Osteocyte (in vitro differentiated cells): ENCODE results near the gene GYG2. TPM values are rescaled to one million over a fixed set of nuclear protein-coding genes. Genes with fewer than 3 reads are reported as not detected.

Source experiments
- DNase-seq: peaks from one replicate; pipeline ENCODE4 v3.0.0; 2021; ENCODE audit warnings: mixed read lengths; ENCODE audit not compliant: unreplicated experiment; ENCODE audit errors: extremely low spot score
- H3K27ac Mint-ChIP-seq: one replicate; pipeline ENCODE4 v1.8.0; 2021; ENCODE audit warnings: mild to moderate bottlenecking, mixed read lengths; ENCODE audit not compliant: unreplicated experiment
- H3K27me3 Mint-ChIP-seq: one replicate; pipeline ENCODE4 v1.8.0; 2021; ENCODE audit warnings: mixed read lengths; ENCODE audit not compliant: unreplicated experiment
- H3K36me3 Mint-ChIP-seq: one replicate; pipeline ENCODE4 v1.8.0; 2021; ENCODE audit warnings: mixed read lengths; ENCODE audit not compliant: unreplicated experiment
- H3K4me1 Mint-ChIP-seq: one replicate; pipeline ENCODE4 v1.8.0; 2021; ENCODE audit warnings: mixed read lengths; ENCODE audit not compliant: unreplicated experiment
- H3K4me3 Mint-ChIP-seq: one replicate; pipeline ENCODE4 v1.8.0; 2021; ENCODE audit warnings: mild to moderate bottlenecking, moderate library complexity, mixed read lengths; ENCODE audit not compliant: unreplicated experiment
- H3K9me3 Mint-ChIP-seq: one replicate; pipeline ENCODE4 v1.8.0; 2021; ENCODE audit warnings: mixed read lengths; ENCODE audit not compliant: unreplicated experiment
- total RNA-seq: library from RNA; stranded (reverse); gene quantifications from 2 replicates; pipeline ENCODE4 v1.2.1, GENCODE V29; 2021
- TF ChIP-seq, protein P1 (sequence below): fragments of 200-600 bp; sonication (generic); IDR thresholded peaks from 2 replicates; pipeline ENCODE4 v1.5.0; 2021; ENCODE audit warnings: antibody characterized with exemption, mild to moderate bottlenecking, moderate library complexity

GYG2 gene
- total RNA-seq, 1 donor from 2014 or later: 11.8 TPM

DNA sequence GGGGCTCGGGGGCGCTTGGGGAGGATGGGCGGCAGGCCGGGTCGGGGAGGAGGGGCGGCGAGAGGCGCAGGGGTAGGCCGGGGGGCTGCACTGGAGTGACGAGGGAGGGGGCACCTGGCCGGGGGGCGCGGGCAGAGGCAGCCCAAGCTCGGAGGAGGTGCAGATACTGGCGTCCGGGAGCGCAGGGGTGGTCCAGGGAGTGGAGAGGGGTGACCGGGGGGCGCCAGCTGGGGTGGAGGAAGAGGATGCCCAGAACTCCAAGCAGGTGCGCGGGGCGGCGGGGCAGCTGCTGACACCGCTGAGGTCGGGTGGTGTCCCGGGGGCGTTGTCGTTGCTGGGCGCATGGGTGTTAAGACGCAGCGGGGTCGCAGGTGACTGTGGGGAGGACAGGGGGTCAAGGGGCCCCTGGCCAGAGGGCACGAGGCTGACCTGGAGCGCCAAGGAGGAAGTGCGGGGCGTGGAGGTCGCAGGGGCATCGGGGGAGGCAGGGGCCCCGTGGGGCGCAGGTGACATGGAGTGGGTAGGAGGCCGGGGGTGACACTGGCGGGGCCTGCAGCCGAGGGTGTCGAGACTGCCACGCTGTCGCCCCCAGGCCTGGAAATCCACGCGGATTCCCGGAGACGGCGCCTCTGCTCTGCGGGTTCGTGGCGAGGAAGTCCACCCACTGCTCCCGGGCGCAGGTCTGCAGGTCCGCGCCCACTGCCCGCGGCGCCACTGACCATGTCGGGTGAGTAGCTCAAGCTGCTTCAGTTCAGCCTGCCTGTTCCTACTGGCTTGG, 928 bp downstream of the GYG2 start:
- H3K4me1 Mint-ChIP-seq: peaks cover 2% of the 10 kb centered on the region
- no peak for DNase-seq
- H3K27me3 Mint-ChIP-seq: no peaks in the 10 kb centered on the region
- H3K9me3 Mint-ChIP-seq: no peaks in the 10 kb centered on the region
- TF ChIP-seq, protein P1, sequence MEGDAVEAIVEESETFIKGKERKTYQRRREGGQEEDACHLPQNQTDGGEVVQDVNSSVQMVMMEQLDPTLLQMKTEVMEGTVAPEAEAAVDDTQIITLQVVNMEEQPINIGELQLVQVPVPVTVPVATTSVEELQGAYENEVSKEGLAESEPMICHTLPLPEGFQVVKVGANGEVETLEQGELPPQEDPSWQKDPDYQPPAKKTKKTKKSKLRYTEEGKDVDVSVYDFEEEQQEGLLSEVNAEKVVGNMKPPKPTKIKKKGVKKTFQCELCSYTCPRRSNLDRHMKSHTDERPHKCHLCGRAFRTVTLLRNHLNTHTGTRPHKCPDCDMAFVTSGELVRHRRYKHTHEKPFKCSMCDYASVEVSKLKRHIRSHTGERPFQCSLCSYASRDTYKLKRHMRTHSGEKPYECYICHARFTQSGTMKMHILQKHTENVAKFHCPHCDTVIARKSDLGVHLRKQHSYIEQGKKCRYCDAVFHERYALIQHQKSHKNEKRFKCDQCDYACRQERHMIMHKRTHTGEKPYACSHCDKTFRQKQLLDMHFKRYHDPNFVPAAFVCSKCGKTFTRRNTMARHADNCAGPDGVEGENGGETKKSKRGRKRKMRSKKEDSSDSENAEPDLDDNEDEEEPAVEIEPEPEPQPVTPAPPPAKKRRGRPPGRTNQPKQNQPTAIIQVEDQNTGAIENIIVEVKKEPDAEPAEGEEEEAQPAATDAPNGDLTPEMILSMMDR: no peak
- H3K4me3 Mint-ChIP-seq: peak overlapping the region; percentile 36
- peaks cover 5% of the 10 kb centered on the region for H3K36me3 Mint-ChIP-seq
- H3K27ac Mint-ChIP-seq: no peak overlapping the region

DNA sequence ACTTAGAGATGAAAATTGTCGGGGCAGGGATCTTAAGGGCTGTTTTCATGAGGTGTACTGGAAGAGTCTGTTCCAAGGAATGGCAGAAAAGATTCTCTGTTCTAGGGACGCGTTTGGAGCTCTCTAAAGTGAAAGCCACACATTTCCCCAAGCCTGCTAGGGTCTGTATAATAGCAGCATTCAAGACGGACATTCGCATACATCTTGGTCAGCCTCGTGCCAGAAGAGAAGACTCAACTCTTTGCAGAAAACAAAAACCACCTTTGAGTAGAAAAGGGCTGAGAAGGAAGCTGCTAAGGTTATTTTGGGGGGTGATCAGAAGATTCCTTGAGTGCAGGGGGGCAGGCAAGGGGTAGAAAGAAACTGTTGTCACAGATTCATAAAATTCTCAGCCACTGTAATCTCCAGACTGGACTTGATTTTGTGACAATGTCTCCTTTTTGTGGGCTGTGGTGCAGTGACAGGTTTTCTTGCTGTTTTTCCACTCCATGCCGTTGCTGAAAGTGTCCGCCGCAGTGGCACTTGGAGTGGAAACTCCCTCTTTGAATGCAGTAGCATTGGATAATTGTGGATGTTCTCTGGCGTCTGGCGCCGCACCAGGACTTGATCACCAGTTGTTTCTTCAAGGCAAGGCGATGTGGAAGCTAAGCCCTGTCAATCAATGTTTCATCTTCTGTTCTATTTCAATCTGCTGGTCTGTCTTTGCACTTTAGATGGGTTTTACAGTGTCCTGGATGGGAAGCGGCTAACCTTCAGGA, 2.9 kb downstream of the GYG2 start:
- no peak overlapping the region for H3K4me3 Mint-ChIP-seq

DNA sequence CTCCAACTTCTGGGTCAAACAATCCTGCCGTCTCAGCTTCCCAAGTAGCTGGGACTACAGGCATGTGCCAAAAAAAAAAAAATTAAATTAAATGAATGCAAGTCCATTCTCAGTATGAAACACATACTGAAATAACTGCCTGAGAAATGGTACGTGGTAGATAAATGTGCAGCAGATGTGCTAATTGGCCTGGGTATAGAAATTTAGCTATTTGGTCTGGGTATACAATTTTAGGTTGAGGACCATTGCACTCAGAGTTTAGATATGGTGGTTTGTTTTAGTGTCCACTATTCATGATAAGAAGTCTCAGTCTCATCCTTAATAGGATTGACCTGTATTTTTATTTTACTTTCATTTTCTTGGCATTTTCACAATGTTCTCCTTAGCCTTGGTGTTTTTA, 9.2 kb downstream of the GYG2 start:
- no peak overlapping the region for H3K27ac Mint-ChIP-seq
- peaks cover 17% of the 10 kb centered on the region for H3K36me3 Mint-ChIP-seq
- H3K4me1 Mint-ChIP-seq: peaks cover 6% of the 10 kb centered on the region
- no peaks in the 10 kb centered on the region for H3K27me3 Mint-ChIP-seq
- H3K9me3 Mint-ChIP-seq: peaks cover 23% of the 10 kb centered on the region
- H3K4me3 Mint-ChIP-seq: no peak overlapping the region
- no peak for DNase-seq
- TF ChIP-seq, protein P1: no peak

More for the DNA sequence above, 2.9 kb downstream of the GYG2 start:
- TF ChIP-seq, protein P1: no peak
- peaks cover 10% of the 10 kb centered on the region for H3K36me3 Mint-ChIP-seq
- H3K27me3 Mint-ChIP-seq: no peaks in the 10 kb centered on the region
- peak; percentile 70 for DNase-seq
- no peak overlapping the region for H3K27ac Mint-ChIP-seq
- H3K4me1 Mint-ChIP-seq: peaks cover 2% of the 10 kb centered on the region
- no peaks in the 10 kb centered on the region for H3K9me3 Mint-ChIP-seq

DNA sequence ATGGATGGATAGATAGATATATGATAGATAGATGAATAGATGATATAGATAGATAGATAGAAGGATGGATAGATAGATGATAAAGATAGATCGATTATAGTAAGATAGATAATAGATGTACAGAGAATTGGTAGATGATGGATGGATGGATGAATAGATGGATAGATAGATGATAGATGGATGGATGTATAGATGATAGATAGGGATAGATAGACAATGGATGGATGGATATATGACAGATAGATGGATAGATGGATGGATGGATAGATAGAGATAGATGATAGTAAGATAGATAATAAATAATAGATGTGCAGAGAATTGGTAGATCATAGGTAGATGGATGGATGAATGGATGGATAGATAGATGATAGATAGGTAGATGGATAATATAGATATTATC, 12.2 kb downstream of the GYG2 start:
- peaks cover 23% of the 10 kb centered on the region for H3K9me3 Mint-ChIP-seq
- H3K27me3 Mint-ChIP-seq: no peaks in the 10 kb centered on the region
- H3K4me1 Mint-ChIP-seq: peaks cover 6% of the 10 kb centered on the region
- no peak overlapping the region for H3K4me3 Mint-ChIP-seq
- no peak for DNase-seq
- peaks cover 15% of the 10 kb centered on the region for H3K36me3 Mint-ChIP-seq
- H3K27ac Mint-ChIP-seq: no peak overlapping the region
- TF ChIP-seq, protein P1: no peak

DNA sequence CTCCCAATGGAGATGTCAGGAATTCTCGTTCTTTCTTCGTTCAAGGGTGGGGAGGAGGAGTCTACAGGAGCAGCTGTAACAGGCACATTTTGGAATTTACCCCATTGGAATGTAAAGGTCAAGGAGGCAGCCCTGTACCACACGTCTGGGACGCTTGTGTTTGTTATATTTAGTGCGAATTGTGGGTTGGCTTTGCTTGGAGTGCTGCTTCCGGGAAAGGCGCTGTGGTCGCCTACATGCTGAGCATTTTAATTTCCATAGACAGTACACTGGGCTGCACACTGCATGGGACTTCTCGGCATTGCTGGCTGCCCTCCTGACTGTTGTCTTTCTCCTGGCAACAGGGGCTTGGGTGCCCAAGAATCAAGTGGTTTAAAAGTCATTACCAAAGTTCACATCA, 12.8 kb downstream of the GYG2 start:
- H3K27ac Mint-ChIP-seq: no peak overlapping the region
- H3K9me3 Mint-ChIP-seq: peaks cover 23% of the 10 kb centered on the region
- TF ChIP-seq, protein P1: no peak
- no peaks in the 10 kb centered on the region for H3K27me3 Mint-ChIP-seq
- no peak overlapping the region for H3K4me3 Mint-ChIP-seq
- H3K4me1 Mint-ChIP-seq: peaks cover 6% of the 10 kb centered on the region
- peaks cover 13% of the 10 kb centered on the region for H3K36me3 Mint-ChIP-seq
- DNase-seq: peak; percentile 40
